Stomach (tissue), 4 donors: Measurements from ENCODE around the gene TMEM176A.

ENCODE experiments used
- CTCF ChIP-seq, 7 experiments: fragments of 450-650 bp in 4 of 7; fragments of 200-600 bp in 3 of 7; sonication (generic) in 3 of 7; IDR thresholded peaks; one replicate each; pipeline ENCODE4 v1.5.1; 2016 to 2019; ENCODE audit warnings: antibody characterized with exemption in 7 of 7, control low read depth in 2 of 7, mild to moderate bottlenecking in 1 of 7
- EP300 ChIP-seq: sonication (generic); formaldehyde crosslinking; IDR thresholded peaks from one replicate; pipeline ENCODE4 v1.6.1; 2017; ENCODE audit warnings: antibody characterized with exemption
- POLR2AphosphoS5 ChIP-seq, 3 donors: sonication (generic); formaldehyde crosslinking; IDR thresholded peaks; one replicate each; pipeline ENCODE4 v1.6.1; 2016; ENCODE audit warnings: antibody characterized with exemption in 3 of 3

DNA sequence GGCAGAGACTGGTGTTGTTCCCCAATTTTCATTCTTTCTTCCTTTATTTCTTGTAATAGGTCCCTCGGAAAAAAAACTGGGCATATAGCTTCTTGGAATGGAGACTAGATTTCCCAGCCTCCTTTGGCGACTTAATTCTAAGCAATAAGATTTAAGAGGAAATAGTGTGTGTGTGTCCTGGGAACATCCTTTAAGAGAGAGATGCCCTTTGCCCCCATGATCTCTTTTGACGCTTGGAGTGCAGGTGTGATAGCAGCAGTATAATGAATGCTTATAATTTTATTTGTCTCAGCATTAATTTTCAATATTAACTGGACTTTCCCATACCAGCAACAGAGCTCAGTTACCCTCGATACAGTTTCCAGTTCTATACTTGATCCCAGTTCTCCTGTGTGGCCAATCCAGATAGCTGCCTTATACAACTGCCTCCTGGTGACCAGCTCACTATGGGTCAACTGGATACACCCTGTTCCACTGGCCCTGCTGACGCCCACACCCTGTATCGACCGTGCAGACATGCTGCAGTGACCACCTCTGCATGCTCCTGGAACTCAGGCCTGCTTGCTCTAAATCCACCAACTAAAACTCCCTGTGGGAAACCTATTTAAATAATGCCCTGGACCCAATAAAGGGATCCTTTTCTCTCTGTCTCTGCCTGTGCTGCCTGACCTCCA lies 13.9 kb downstream of the TMEM176A start:
- TF ChIP-seq CTCF (IDR thresholded peaks at IDR 0.05) (no peak), POLR2AphosphoS5 (IDR thresholded peaks at IDR 0.05) (no peak), EP300 (no peak)
